Prostate gland (tissue), 2 donors: ENCODE measurements around the gene KLHL29. TPM values are rescaled to one million over a fixed set of nuclear protein-coding genes. Genes with fewer than 3 reads are reported as not detected.

ENCODE experiments used
- DNase-seq: peaks from one replicate; pipeline ENCODE4 v3.0.0-alpha.2; 2019; ENCODE audit warnings: low spot score
- H3K27ac ChIP-seq, 2 donors: fragments of 200-600 bp; sonication (generic); 2 replicates each; pipeline ENCODE4 v1.5.1; 2017 to 2019
- H3K27me3 ChIP-seq: fragments of 200-600 bp; sonication (generic); replicated peaks from 2 replicates; pipeline ENCODE4 v1.5.1; 2019; ENCODE audit not compliant: insufficient read depth
- H3K36me3 ChIP-seq, 2 donors: fragments of 200-600 bp; sonication (generic); 1 replicate in 1 of 2; 2 replicates in 1 of 2; pipeline versions ENCODE4 v1.5.1 to v1.8.1; 2017 to 2019
- H3K4me1 ChIP-seq: fragments of 200-600 bp; sonication (generic); replicated peaks from 2 replicates; pipeline ENCODE4 v1.5.1; 2019
- H3K4me3 ChIP-seq, 2 donors: fragments of 200-600 bp; sonication (generic); 2 replicates each; pipeline ENCODE4 v1.5.1; 2017 to 2019
- H3K9me3 ChIP-seq: fragments of 200-600 bp; sonication (generic); 2 replicates; pipeline ENCODE4 v1.5.1; 2017
- CTCF ChIP-seq, 4 experiments: fragments of 200-600 bp in 2 of 4; fragments of 450-650 bp in 2 of 4; sonication (generic) in 2 of 4; IDR thresholded peaks; 1 replicate in 3 of 4; 2 replicates in 1 of 4; pipeline ENCODE4 v1.5.1; 2016 to 2019; ENCODE audit warnings: antibody characterized with exemption in 4 of 4, mild to moderate bottlenecking in 2 of 4, moderate library complexity in 2 of 4
- POLR2A ChIP-seq: fragments of 450-650 bp; IDR thresholded peaks from one replicate; pipeline ENCODE4 v1.6.1; 2016; ENCODE audit warnings: antibody characterized with exemption, mild to moderate bottlenecking
- POLR2AphosphoS5 ChIP-seq: sonication (generic); formaldehyde crosslinking; IDR thresholded peaks from one replicate; pipeline ENCODE4 v1.6.1; 2017; ENCODE audit warnings: antibody characterized with exemption
- WGBS: methylation state at CpG from one replicate; pipeline ENCODE4 v1.1.5; 2018; 5-methylcytosine and 5-hydroxymethylcytosine counted together
- intact Hi-C: fragments of 100-400 bp; cut with DNase I; formaldehyde crosslinking; loops from one replicate; pipeline ENCODE4 v1.14.2; 2022
- total RNA-seq, 2 donors: library from RNA; depleted of rRNA; stranded (reverse); fragments of >200 nt; gene quantifications; one replicate each; pipeline ENCODE4 v1.1.0, GENCODE V29; 2016

KLHL29 gene
- total RNA-seq, 2 donors from 2014 or later = 23.3 to 24.8 TPM

- no peaks in the 10 kb centered on the region for H3K36me3 ChIP-seq
- no peaks in the 10 kb centered on the region for H3K9me3 ChIP-seq
- no peak for TF ChIP-seq POLR2A
- no peak for TF ChIP-seq CTCF (IDR thresholded peaks at IDR 0.05)
- TF ChIP-seq POLR2AphosphoS5 = no peak
- no peaks in the 10 kb centered on the region for H3K27me3 ChIP-seq
- no peak for DNase-seq
- H3K27ac ChIP-seq = peak overlapping the region in 1 of 2 donors; percentile 34
- WGBS = 60% methylated on average over 5 of the region's 5 CpGs
- H3K4me1 ChIP-seq = peaks cover 11% of the 10 kb centered on the region
- H3K4me3 ChIP-seq = no peak overlapping the region
- intact Hi-C loops = loop anchor here (5.0 kb wide), 4 partner anchors 42 to 97 kb away; no protein-coding TSS in a partner anchor
These were observed 135.3 kb downstream of the KLHL29 start for GRCh38 chr2:23520256-23520655.

GRCh38 chr2:23521060-23521459, 136.1 kb downstream of the KLHL29 start:
- TF ChIP-seq POLR2AphosphoS5 (no peak), CTCF (IDR thresholded peaks at IDR 0.05) (no peak), POLR2A (no peak)
- Histone ChIP-seq H3K27ac (no peak overlapping the region), H3K9me3 (no peaks in the 10 kb centered on the region), H3K27me3 (peaks cover under 1% of the 10 kb centered on the region), H3K36me3 (no peaks in the 10 kb centered on the region), H3K4me3 (no peak overlapping the region), H3K4me1 (peaks cover 16% of the 10 kb centered on the region)
- intact Hi-C loops = loop anchor here (5.0 kb wide), 4 partner anchors 41 to 96 kb away; no protein-coding TSS in a partner anchor
- 93% methylated on average over 7 of the region's 7 CpGs for WGBS
- no peak for DNase-seq

GRCh38 chr2:23522726-23523372, 137.9 kb downstream of the KLHL29 start:
- Histone ChIP-seq H3K9me3 (no peaks in the 10 kb centered on the region), H3K4me3 (no peak overlapping the region), H3K27ac (peak overlapping the region; percentile 87), H3K4me1 (peaks cover 16% of the 10 kb centered on the region), H3K27me3 (peaks cover 5% of the 10 kb centered on the region), H3K36me3 (no peaks in the 10 kb centered on the region)
- WGBS = 58% methylated on average over 13 of the region's 15 CpGs
- TF ChIP-seq POLR2A (no peak), CTCF (IDR thresholded peaks at IDR 0.05) (no peak), POLR2AphosphoS5 (no peak)
- DNase-seq = no peak
- intact Hi-C loops = loop anchor here (5.0 kb wide), 4 partner anchors 39 to 94 kb away; no protein-coding TSS in a partner anchor

GRCh38 chr2:23523373-23524260, 138.6 kb downstream of the KLHL29 start:
- no peaks in the 10 kb centered on the region for H3K36me3 ChIP-seq
- intact Hi-C loops = loop anchor here (5.0 kb wide), 4 partner anchors 39 to 94 kb away; no protein-coding TSS in a partner anchor

More at GRCh38 chr2:23523373-23524260, 138.6 kb downstream of the KLHL29 start:
- peaks cover 16% of the 10 kb centered on the region for H3K4me1 ChIP-seq
- peaks cover 5% of the 10 kb centered on the region for H3K27me3 ChIP-seq
- H3K4me3 ChIP-seq = no peak overlapping the region
- peak overlapping the region; percentile 87 for H3K27ac ChIP-seq
- no peaks in the 10 kb centered on the region for H3K9me3 ChIP-seq
- TF ChIP-seq CTCF (IDR thresholded peaks at IDR 0.05) (no peak), POLR2A (no peak), POLR2AphosphoS5 (peak; percentile 94)
- 18% methylated on average over 20 of the region's 20 CpGs for WGBS
- peak; percentile 91 for DNase-seq
